ENCODE results near the gene ATXN1. TPM values are rescaled to one million over a fixed set of nuclear protein-coding genes. Genes with fewer than 3 reads are reported as not detected.
"Not testable (repeated sequence)": the region's sequence is repeated elsewhere in the genome, so short reads cannot be mapped to it uniquely, and the experiment has no call there.

ATXN1 gene
- total and polyA plus RNA-seq, 2 of the 8 experiments (the other 6 are each of a cell fraction or from before 2014, with no cell fraction given) = 1.6 to 4.0 TPM

DNA sequence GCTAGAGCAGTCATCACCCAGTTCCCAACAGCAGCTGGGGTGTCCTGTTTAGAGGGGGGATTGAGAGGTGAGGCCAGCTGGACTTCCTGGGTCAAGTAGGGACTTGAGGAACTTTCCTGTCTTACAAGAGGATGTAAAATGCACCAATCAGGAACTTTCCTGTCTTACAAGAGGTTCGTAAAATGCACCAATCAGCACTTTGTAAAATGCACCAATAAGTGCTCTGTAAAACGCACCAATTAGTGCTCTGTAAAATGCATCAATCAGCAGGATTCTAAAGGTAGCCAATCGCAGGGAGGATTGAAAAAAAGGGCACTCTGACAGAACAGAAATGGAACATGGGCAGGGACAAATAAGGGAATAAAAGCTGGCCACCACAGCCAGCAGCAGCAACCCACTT is 297.2 kb downstream of the ATXN1 start (continued):
- no peak for TF ChIP-seq POU5F1 (IDR thresholded peaks at IDR 0.05; ENCODE audit: low read depth, low read length)
- no peak for TF ChIP-seq MAFK (IDR thresholded peaks at IDR 0.05; ENCODE audit: low read depth, low read length)
- TF ChIP-seq, protein P1, sequence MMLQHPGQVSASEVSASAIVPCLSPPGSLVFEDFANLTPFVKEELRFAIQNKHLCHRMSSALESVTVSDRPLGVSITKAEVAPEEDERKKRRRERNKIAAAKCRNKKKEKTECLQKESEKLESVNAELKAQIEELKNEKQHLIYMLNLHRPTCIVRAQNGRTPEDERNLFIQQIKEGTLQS (IDR thresholded peaks at IDR 0.05; ENCODE audit: insufficient read depth, low read depth, low read length) = no peak

DNA sequence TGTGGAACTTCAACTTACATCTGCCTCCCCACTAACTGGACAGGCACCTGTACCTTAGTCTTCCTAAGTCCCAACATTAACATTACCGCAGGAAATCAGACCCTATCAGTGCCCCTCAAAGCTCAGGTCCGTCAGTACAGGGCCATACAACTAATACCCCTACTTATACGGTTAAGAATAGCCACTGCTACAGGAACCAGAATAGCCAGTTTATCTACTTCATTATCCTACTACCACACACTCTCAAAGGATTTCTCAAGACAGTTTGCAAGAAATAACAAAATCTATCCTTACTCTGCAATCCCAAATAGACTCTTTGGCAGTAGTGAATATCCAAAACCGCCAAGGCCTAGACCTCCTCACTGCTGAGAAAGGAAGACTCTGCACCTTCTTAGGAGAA is 298.0 kb downstream of the ATXN1 start:
- H3K23ac ChIP-seq (ENCODE audit: insufficient read length); H2AK5ac ChIP-seq (ENCODE audit: low read depth, low read length); H2BK5ac ChIP-seq (ENCODE audit: low read depth, low read length); H3K14ac ChIP-seq (ENCODE audit: insufficient read length); H3K4ac ChIP-seq (replicated peaks; ENCODE audit: insufficient read length, low read depth, low read length); H3K4me3 ChIP-seq (ENCODE audit: extremely low read depth in 1 of 4, insufficient read depth in 2 of 4, low read depth in 3 of 4, low read length in 4 of 4); H2BK15ac ChIP-seq (ENCODE audit: low read length); H3K79me2 ChIP-seq (ENCODE audit: control insufficient read depth in 1 of 2, insufficient read depth in 2 of 2, low read length in 2 of 2); H2AFZ ChIP-seq (ENCODE audit: low read length); H3K4me1 ChIP-seq (replicated peaks in 1 of 4; ENCODE audit: control insufficient read depth in 3 of 4, insufficient read depth in 4 of 4, low read length in 3 of 4); H3K9ac ChIP-seq (replicated peaks in 1 of 4; ENCODE audit: extremely low read depth in 1 of 4, low read depth in 3 of 4, low read length in 3 of 4); DNase-seq (ENCODE audit: low read depth in 1 of 2, low spot score in 2 of 2); POLR2A ChIA-PET (ENCODE audit: partially characterized antibody); H3K4me2 ChIP-seq (ENCODE audit: insufficient read depth in 1 of 2, low read depth in 2 of 2, low read length in 2 of 2); H3K27me3 ChIP-seq (replicated peaks in 1 of 4; ENCODE audit: control insufficient read depth in 3 of 4, extremely low read depth in 1 of 4, insufficient read depth in 3 of 4, low read length in 3 of 4); H3K23me2 ChIP-seq (ENCODE audit: low read depth, low read length); H4K5ac ChIP-seq (ENCODE audit: insufficient read length, low read depth, low read length); H4K20me1 ChIP-seq (replicated peaks in 1 of 2; ENCODE audit: control insufficient read depth in 1 of 2, insufficient read depth in 2 of 2, low read length in 2 of 2); H2BK120ac ChIP-seq (replicated peaks; ENCODE audit: low read depth, low read length); CTCF ChIA-PET (ENCODE audit: partially characterized antibody); H4K8ac ChIP-seq (ENCODE audit: extremely low read depth, insufficient read depth, low read length); H3K79me1 ChIP-seq (ENCODE audit: low read depth, low read length); H3K27ac ChIP-seq (ENCODE audit: low read depth, low read length); H3K56ac ChIP-seq (replicated peaks; ENCODE audit: insufficient read length, low read depth, low read length); H2BK12ac ChIP-seq (ENCODE audit: low read depth, low read length); H2BK20ac ChIP-seq (ENCODE audit: low read length); H3K18ac ChIP-seq (ENCODE audit: extremely low read depth, low read length); H4K91ac ChIP-seq (replicated peaks; ENCODE audit: insufficient read length, low read length); H3K9me3 ChIP-seq (ENCODE audit: insufficient read depth in 2 of 2, low read depth in 1 of 2, low read length in 1 of 2); H3K36me3 ChIP-seq (ENCODE audit: control insufficient read depth in 2 of 4, insufficient read depth in 4 of 4, low read length in 3 of 4); FAIRE-seq: not testable (repeated sequence)
- 87% methylated on average over 4 of the region's 4 CpGs; no CpG with 5 or more reads in 1 of the 2 experiments for WGBS, 2 experiments (ENCODE audit: extremely low coverage in 1 of 2, insufficient coverage in 1 of 2, insufficient read length in 1 of 2, insufficient replicate concordance in 2 of 2, low coverage in 1 of 2, low lambda C conversion rate in 2 of 2, missing lambda C conversion rate in 1 of 2)
